AG04449 (cell line): ENCODE measurements around the gene PPIL6.

Source experiments
- CTCF ChIA-PET: fragments of 350-600 bp; formaldehyde crosslinking; extraction: SDS; loops from one replicate; lab custom pipeline; 2021; ENCODE audit warnings: antibody characterized with exemption; lab: Yijun Ruan, JAX
- POLR2A ChIA-PET: fragments of 400-600, 350-600 bp; formaldehyde crosslinking; extraction: SDS; loops from one replicate; lab custom pipeline; 2020; ENCODE audit warnings: antibody characterized with exemption, inconsistent platforms; lab: Yijun Ruan, JAX
- DNase-seq: peaks from one replicate; pipeline ENCODE4 v3.0.0-alpha.2; 2010; ENCODE audit warnings: low read depth, low spot score
- H3K4me3 ChIP-seq: 2 replicates; pipeline ENCODE4 v1.5.1; 2011; ENCODE audit warnings: low read depth, mild to moderate bottlenecking, control low read depth, low read length
- TF ChIP-seq, protein P1 (sequence below): IDR thresholded peaks from one replicate; pipeline ENCODE4 v1.5.1; 2011; ENCODE audit warnings: mild to moderate bottlenecking, moderate library complexity, low read length, control low read depth, inconsistent platforms; ENCODE audit not compliant: insufficient read depth; ENCODE audit errors: missing control alignments

Gene PPIL6

DNA sequence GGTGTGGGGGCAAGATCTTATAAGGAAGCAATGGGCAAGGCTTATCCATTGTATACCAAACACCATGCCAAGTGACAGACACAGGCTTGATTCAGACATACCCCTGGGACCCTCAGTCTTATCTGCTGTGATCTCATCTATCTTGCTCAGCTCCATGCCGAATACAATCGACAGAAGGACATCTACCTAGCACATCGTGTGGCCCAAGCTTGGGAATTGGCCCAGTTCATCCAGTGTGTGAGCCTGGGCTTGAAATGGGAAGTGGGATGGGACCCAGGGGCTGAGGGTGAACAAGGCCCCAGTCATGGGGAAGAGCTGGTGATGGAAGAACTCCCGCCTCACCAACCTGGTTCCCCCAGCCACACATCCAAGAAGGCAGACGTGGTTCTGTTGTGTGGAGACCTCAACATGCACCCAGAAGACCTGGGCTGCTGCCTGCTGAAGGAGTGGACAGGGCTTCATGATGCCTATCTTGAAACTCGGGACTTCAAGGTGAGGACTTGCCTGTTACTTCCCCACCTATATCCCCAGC is 2.0 kb upstream of the PPIL6 start:
- ChIA-PET CTCF (interaction anchor here (2.5 to 5.2 kb wide), 2 partner anchors 11 to 255 kb away, joined by 11 to 65 read pairs; partner anchors contain the start of gene MICAL1), POLR2A (interaction anchor here (1.1 to 2.4 kb wide), 2 partner anchors 11 to 14 kb away, joined by 3 to 12 read pairs; partner anchors contain the start of gene MICAL1)
- TF ChIP-seq, protein P1, sequence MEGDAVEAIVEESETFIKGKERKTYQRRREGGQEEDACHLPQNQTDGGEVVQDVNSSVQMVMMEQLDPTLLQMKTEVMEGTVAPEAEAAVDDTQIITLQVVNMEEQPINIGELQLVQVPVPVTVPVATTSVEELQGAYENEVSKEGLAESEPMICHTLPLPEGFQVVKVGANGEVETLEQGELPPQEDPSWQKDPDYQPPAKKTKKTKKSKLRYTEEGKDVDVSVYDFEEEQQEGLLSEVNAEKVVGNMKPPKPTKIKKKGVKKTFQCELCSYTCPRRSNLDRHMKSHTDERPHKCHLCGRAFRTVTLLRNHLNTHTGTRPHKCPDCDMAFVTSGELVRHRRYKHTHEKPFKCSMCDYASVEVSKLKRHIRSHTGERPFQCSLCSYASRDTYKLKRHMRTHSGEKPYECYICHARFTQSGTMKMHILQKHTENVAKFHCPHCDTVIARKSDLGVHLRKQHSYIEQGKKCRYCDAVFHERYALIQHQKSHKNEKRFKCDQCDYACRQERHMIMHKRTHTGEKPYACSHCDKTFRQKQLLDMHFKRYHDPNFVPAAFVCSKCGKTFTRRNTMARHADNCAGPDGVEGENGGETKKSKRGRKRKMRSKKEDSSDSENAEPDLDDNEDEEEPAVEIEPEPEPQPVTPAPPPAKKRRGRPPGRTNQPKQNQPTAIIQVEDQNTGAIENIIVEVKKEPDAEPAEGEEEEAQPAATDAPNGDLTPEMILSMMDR = no peak
- no peak overlapping the region; the same call in 1 of the 2 replicates for H3K4me3 ChIP-seq
- no peak for DNase-seq

DNA sequence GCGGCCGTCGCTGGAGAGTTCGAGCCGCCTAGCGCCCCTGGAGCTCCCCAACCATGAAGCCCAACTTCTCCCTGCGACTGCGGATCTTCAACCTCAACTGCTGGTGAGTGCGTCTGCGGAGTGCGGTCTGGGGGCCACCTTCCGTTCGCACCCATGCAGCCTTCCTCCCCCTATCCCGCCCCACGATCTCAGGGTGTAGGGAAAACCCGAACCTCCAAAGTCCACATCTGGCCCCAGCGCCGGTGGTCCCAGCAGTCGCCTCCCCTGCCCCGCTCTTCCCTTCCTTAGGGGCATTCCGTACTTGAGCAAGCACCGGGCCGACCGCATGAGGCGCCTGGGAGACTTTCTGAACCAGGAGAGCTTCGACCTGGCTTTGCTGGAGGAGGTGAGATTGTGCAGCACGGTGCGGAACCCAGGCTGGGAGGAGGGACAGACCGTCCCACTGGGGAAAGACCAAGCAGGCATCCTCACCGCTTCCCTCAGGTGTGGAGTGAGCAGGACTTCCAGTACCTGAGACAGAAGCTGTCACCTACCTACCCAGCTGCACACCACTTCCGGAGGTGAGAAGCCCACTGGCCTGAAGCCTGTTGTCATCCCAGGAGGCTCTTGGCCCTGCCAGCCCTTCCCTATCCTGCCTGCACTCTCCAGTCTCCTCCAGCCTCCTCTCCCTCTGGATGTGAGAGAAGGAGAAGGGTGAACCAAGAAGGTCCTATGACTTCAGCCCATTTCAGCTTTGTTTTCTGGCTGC is 815 bp upstream of the PPIL6 start:
- H3K4me3 ChIP-seq = peak overlapping the region; percentile 78
- CTCF ChIA-PET = interaction anchor here (1.0 to 5.2 kb wide), 6 partner anchors 12 to 254 kb away, joined by 3 to 65 read pairs (median 4); partner anchors contain the start of genes CD164 and MICAL1
- no peak for DNase-seq
- TF ChIP-seq, protein P1 = peak; percentile 26
- POLR2A ChIA-PET = interaction anchor here (0.7 to 2.4 kb wide), 4 partner anchors 13 to 59 kb away, joined by 3 to 12 read pairs (median 5); partner anchors contain the start of genes CD164 and MICAL1

DNA sequence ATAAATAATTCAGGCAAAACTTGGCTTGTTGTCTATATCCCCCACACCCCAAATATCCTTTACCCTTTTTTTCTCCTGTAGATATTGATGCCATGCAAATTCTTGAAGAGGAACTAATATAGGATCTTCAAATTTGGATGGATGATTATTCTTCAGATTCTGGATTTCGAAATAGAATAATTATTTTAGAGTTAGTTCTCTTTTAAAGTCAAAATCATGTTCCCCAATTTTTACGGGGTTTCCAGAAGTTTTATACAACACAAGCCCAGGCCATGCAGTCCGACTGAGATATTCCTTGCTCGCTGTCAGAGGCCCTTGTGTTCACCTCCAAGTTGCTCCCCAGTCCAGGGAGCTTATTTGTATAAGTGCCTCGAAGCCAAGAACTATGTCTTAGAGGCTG is 4.4 kb downstream of the PPIL6 start:
- H3K4me3 ChIP-seq = no peak overlapping the region
- CTCF ChIA-PET = no interaction called here
- TF ChIP-seq, protein P1 = no peak
- DNase-seq = no peak
- POLR2A ChIA-PET = no interaction called here

DNA sequence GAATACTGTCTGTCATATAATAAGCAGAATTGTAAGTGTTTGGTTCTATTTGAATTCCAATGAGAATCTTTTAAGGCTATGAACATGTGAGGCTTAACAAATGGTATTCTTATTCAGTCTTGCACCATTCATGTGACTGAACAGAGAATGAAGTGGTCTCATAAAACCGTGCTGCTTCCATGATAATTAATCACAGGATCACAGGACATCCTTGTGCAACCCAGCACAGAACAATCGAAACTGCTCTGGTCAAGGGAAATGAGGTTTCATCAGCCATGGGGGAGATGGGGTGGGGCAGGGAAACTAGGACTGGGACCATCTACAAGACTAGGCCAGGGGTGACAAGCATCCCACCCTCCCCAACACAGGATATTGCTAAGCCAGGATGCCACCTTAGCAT is 6.0 kb downstream of the PPIL6 start:
- CTCF ChIA-PET = interaction anchor here (1.2 kb wide), 1 partner anchor 247 kb away, joined by 3 read pairs; no protein-coding TSS in a partner anchor
- H3K4me3 ChIP-seq = no peak overlapping the region
- POLR2A ChIA-PET = interaction anchor here (0.8 kb wide), 1 partner anchor 52 kb away, joined by 3 read pairs; the partner anchor contains the start of gene CD164
- TF ChIP-seq, protein P1 = no peak
- no peak for DNase-seq

DNA sequence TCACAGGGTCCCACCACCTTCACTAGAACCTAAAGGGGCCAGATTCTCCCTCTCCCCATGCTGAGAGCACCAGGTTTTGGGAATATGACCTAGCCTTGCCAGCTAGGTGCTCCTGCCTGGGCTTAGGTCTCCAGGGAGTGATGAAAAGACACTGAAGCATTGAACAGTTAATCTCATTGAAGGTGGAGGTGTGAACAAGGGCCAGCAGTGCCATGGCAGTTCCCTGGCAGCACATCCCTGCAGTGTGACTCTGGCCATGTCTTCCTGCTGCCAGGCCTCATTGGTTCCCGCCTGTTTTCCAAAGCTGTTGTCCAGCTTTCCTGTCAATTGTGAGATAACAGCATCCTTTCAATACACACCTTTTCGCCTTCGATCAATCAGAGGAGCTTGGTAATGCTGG is 10.9 kb downstream of the PPIL6 start:
- DNase-seq = no peak
- CTCF ChIA-PET = no interaction called here
- TF ChIP-seq, protein P1 = no peak
- H3K4me3 ChIP-seq = no peak overlapping the region
- POLR2A ChIA-PET = no interaction called here

DNA sequence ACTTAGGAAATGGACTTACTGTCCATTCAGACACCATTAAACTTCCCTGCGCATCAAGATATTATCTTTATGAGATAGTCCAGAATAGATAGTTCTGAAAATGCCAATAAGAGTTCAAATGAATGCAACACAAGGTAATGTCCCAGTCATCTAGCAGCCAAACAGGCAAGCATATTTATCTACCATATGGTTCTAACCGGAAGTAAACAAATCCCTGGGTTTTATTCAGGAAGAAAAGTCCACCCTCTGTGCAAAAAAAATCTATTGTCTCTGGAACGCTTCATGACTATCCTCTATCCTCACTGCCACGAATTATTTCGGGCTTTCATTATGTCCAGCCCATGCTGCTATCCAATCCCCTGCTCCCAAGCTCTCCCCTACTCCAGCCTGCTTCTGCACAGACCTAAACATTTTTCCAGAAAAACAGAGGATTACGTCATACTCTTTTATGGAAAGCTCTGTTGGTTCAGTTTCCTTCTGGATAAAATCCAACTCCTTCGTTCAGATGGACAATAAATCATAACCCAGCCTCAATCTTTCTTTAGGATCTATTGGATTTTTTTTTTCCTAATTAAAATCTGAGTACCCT is 11.4 kb downstream of the PPIL6 start:
- no peak for DNase-seq
- TF ChIP-seq, protein P1 = no peak
- H3K4me3 ChIP-seq = no peak overlapping the region
- ChIA-PET POLR2A (no interaction called here), CTCF (no interaction called here)
